Medulla oblongata (tissue), 1 donor: ENCODE data around the gene PPP1R14C.

Source experiments
- DNase-seq: peaks from one replicate; pipeline ENCODE4 v3.0.0-alpha.2; 2015; ENCODE audit errors: extremely low spot score

The PPP1R14C gene

GRCh38 chr6:150249261-150249660 is 106.4 kb downstream of the PPP1R14C start:
- no peak for DNase-seq

GRCh38 chr6:150250826-150251225 is 108.0 kb downstream of the PPP1R14C start:
- DNase-seq, result no peak

GRCh38 chr6:150251566-150252186 is 108.8 kb downstream of the PPP1R14C start:
- DNase-seq, result no peak

- DNase-seq, result no peak
Observed at GRCh38 chr6:150252714-150253444, 110.0 kb downstream of the PPP1R14C start.

GRCh38 chr6:150253489-150253888 is 110.6 kb downstream of the PPP1R14C start:
- no peak for DNase-seq

GRCh38 chr6:150254770-150255169 is 111.9 kb downstream of the PPP1R14C start:
- DNase-seq, result no peak

- no peak for DNase-seq
Observed at GRCh38 chr6:150255840-150256239, 113.0 kb downstream of the PPP1R14C start.

- DNase-seq, result no peak
Observed at GRCh38 chr6:150256618-150257272, 113.9 kb downstream of the PPP1R14C start.

- DNase-seq, result no peak
Observed at GRCh38 chr6:150258381-150258780, 115.5 kb downstream of the PPP1R14C start.

- no peak for DNase-seq
Observed at GRCh38 chr6:150260931-150261330, 118.1 kb downstream of the PPP1R14C start.

- DNase-seq, result no peak
Observed at GRCh38 chr6:150261997-150262697, 119.3 kb downstream of the PPP1R14C start.

- DNase-seq, result no peak
Observed at GRCh38 chr6:150263765-150264404, 121.0 kb downstream of the PPP1R14C start.

GRCh38 chr6:150266309-150266708 is 123.5 kb downstream of the PPP1R14C start:
- DNase-seq, result no peak

- DNase-seq, result no peak
Observed at GRCh38 chr6:150266963-150267685, 124.3 kb downstream of the PPP1R14C start.

GRCh38 chr6:150267686-150268561 is 125.1 kb downstream of the PPP1R14C start:
- DNase-seq, result no peak

- no peak for DNase-seq
Observed at GRCh38 chr6:150269130-150269856, 126.4 kb downstream of the PPP1R14C start.

- DNase-seq, result no peak
Observed at GRCh38 chr6:150269857-150270223, 127.0 kb downstream of the PPP1R14C start.

- DNase-seq, result no peak
Observed at GRCh38 chr6:150270330-150271052, 127.6 kb downstream of the PPP1R14C start.

GRCh38 chr6:150271172-150271500 is 128.3 kb downstream of the PPP1R14C start:
- no peak for DNase-seq
